IMR-90 (cell line): ENCODE data around the gene PKHD1. TPM values are rescaled to one million over a fixed set of nuclear protein-coding genes. Genes with fewer than 3 reads are reported as not detected.

Experiments used
- ATAC-seq: fragments of 200-7000 bp; cut with Tn5 transposase; 2 replicates; pipeline ENCODE4 v1.9.1; 2020; ENCODE audit warnings: low read depth, mild to moderate bottlenecking, moderate library complexity
- BruUV-seq: library from RNA; stranded (reverse); fragments of 400-500 nt; replicated peaks from 2 replicates; lab custom pipeline; 2021; lab: Mats Ljungman, UMichigan
- CTCF ChIA-PET: fragments of 300-600 bp; formaldehyde crosslinking; extraction: SDS; loops from one replicate; lab custom pipeline; 2021; ENCODE audit warnings: antibody characterized with exemption; lab: Yijun Ruan, JAX
- POLR2A ChIA-PET: fragments of 300-600 bp; sonication (Branson Sonifier 250); formaldehyde crosslinking; loops from one replicate; lab custom pipeline; 2022; ENCODE audit warnings: antibody characterized with exemption; ENCODE audit not compliant: unreplicated experiment; lab: Charles Lee
- DNase-seq: peaks from one replicate; pipeline ENCODE4 v3.0.0; 2013
- H2AFZ ChIP-seq: replicated peaks from 2 replicates; pipeline ENCODE3; 2013; ENCODE audit warnings: low read length, mild to moderate bottlenecking; ENCODE audit not compliant: poor library complexity
- H2AK5ac ChIP-seq: 2 replicates; pipeline ENCODE4 v1.6.1; 2013; ENCODE audit warnings: low read depth, low read length, inconsistent platforms
- H2AK9ac ChIP-seq: replicated peaks from 2 replicates; pipeline ENCODE3; 2013; ENCODE audit warnings: mild to moderate bottlenecking, low read depth, low read length, moderate library complexity; ENCODE audit not compliant: poor library complexity
- H2BK120ac ChIP-seq: 2 replicates; pipeline ENCODE4 v1.6.1; 2013; ENCODE audit warnings: low read depth, low read length, inconsistent platforms
- H2BK15ac ChIP-seq: 3 replicates; pipeline ENCODE4 v1.6.1; 2013; ENCODE audit warnings: low read depth, low read length, inconsistent platforms
- H2BK20ac ChIP-seq: 2 replicates; pipeline ENCODE4 v1.6.1; 2013; ENCODE audit warnings: low read depth, mild to moderate bottlenecking, inconsistent platforms, low read length, moderate library complexity
- H2BK5ac ChIP-seq: 2 replicates; pipeline ENCODE4 v1.6.1; 2013; ENCODE audit warnings: mild to moderate bottlenecking, low read depth, low read length, inconsistent platforms; ENCODE audit not compliant: poor library complexity, severe bottlenecking
- H3K14ac ChIP-seq: replicated peaks from 2 replicates; pipeline ENCODE4 v1.6.1; 2013; ENCODE audit warnings: low read depth, low read length, inconsistent platforms
- H3K18ac ChIP-seq: 2 replicates; pipeline ENCODE4 v1.6.1; 2013; ENCODE audit warnings: low read depth, low read length, control low read depth
- H3K23ac ChIP-seq: 2 replicates; pipeline ENCODE4 v1.6.1; 2013; ENCODE audit warnings: low read depth, low read length, inconsistent platforms
- H3K27ac ChIP-seq: 2 replicates; pipeline ENCODE4 v1.5.1; 2013; ENCODE audit warnings: mild to moderate bottlenecking, control low read depth, low read length; ENCODE audit not compliant: insufficient read depth
- H3K27me3 ChIP-seq: 2 replicates; pipeline ENCODE4 v1.6.1; 2013; ENCODE audit warnings: low read length; ENCODE audit not compliant: control insufficient read depth, insufficient read depth
- H3K36me3 ChIP-seq: 2 replicates; pipeline ENCODE4 v1.6.1; 2013; ENCODE audit warnings: low read length, mixed read lengths; ENCODE audit not compliant: control insufficient read depth, insufficient read depth
- H3K4ac ChIP-seq: 2 replicates; pipeline ENCODE4 v1.6.1; 2013; ENCODE audit warnings: low read depth, low read length, inconsistent platforms
- H3K4me1 ChIP-seq: 2 replicates; pipeline ENCODE4 v1.6.1; 2013; ENCODE audit warnings: low read length, mixed read lengths; ENCODE audit not compliant: control insufficient read depth, insufficient read depth
- H3K4me2 ChIP-seq: 2 replicates; pipeline ENCODE4 v1.6.1; 2013; ENCODE audit warnings: low read depth, mild to moderate bottlenecking, control low read depth, low read length, moderate library complexity
- H3K4me3 ChIP-seq: 2 replicates; pipeline ENCODE4 v1.5.1; 2013; ENCODE audit warnings: low read depth, mild to moderate bottlenecking, control low read depth, low read length, moderate library complexity; ENCODE audit not compliant: insufficient read depth
- H3K56ac ChIP-seq: 2 replicates; pipeline ENCODE4 v1.6.1; 2013; ENCODE audit warnings: low read length, inconsistent platforms; ENCODE audit not compliant: insufficient read depth; ENCODE audit errors: extremely low read depth
- H3K79me1 ChIP-seq, 2 experiments: 2 replicates each; pipeline ENCODE4 v1.6.1; 2013; ENCODE audit warnings: low read length in 2 of 2, inconsistent platforms in 1 of 2, low read depth in 1 of 2
- H3K9ac ChIP-seq: 2 replicates; pipeline ENCODE4 v1.6.1; 2013; ENCODE audit warnings: low read depth, low read length, control low read depth
- H3K9me1 ChIP-seq: 2 replicates; pipeline ENCODE4 v1.6.1; 2013; ENCODE audit warnings: low read length, inconsistent platforms; ENCODE audit not compliant: insufficient read depth
- H3K9me3 ChIP-seq: 2 replicates; pipeline ENCODE4 v1.6.1; 2013; ENCODE audit warnings: low read length; ENCODE audit not compliant: control insufficient read depth, insufficient read depth
- H4K20me1 ChIP-seq: 2 replicates; pipeline ENCODE4 v1.6.1; 2013; ENCODE audit warnings: low read length, inconsistent platforms; ENCODE audit not compliant: insufficient read depth
- H4K5ac ChIP-seq: 2 replicates; pipeline ENCODE4 v1.6.1; 2013; ENCODE audit warnings: mild to moderate bottlenecking, low read depth, low read length, control low read depth
- H4K8ac ChIP-seq, 2 experiments: 2 replicates each; pipeline ENCODE4 v1.6.1; 2013; ENCODE audit warnings: low read depth in 2 of 2, low read length in 2 of 2, control low read depth in 1 of 2, inconsistent platforms in 1 of 2
- H4K91ac ChIP-seq: 2 replicates; pipeline ENCODE4 v1.6.1; 2013; ENCODE audit warnings: low read depth, low read length, inconsistent platforms; ENCODE audit not compliant: insufficient read depth
- CEBPB ChIP-seq: IDR thresholded peaks from 2 replicates; pipeline ENCODE4 v1.6.1; 2012; ENCODE audit warnings: low read depth, low read length, improper control_type of control experiment
- CHD1 ChIP-seq: IDR thresholded peaks from 2 replicates; pipeline ENCODE4 v1.6.1; 2012; ENCODE audit warnings: low read depth, low read length, improper control_type of control experiment
- CTCF ChIP-seq: conservative IDR thresholded peaks from 2 replicates; pipeline ENCODE4 v1.5.1; 2012; ENCODE audit warnings: mild to moderate bottlenecking, low read depth, low read length, improper control_type of control experiment
- ELK1 ChIP-seq: fragments of 150-350 bp; IDR thresholded peaks from 2 replicates; pipeline ENCODE4 v1.6.1; 2016; ENCODE audit warnings: low read depth, mild to moderate bottlenecking, low read length, moderate library complexity, borderline replicate concordance
- FOS ChIP-seq: fragments of 150-350 bp; IDR thresholded peaks from 2 replicates; pipeline ENCODE4 v1.6.1; 2016; ENCODE audit warnings: low read depth, low read length
- MAFK ChIP-seq: IDR thresholded peaks from 2 replicates; pipeline ENCODE4 v1.6.1; 2012; ENCODE audit warnings: low read depth, low read length, improper control_type of control experiment
- MAZ ChIP-seq: IDR thresholded peaks from 2 replicates; pipeline ENCODE4 v1.6.1; 2012; ENCODE audit warnings: low read depth, mild to moderate bottlenecking, low read length, improper control_type of control experiment, moderate library complexity, borderline replicate concordance
- MXI1 ChIP-seq: IDR thresholded peaks from 2 replicates; pipeline ENCODE4 v1.6.1; 2012; ENCODE audit warnings: low read depth, mild to moderate bottlenecking, low read length, moderate library complexity, borderline replicate concordance
- NFE2L2 ChIP-seq: fragments of 150-350 bp; IDR thresholded peaks from 2 replicates; pipeline ENCODE4 v1.6.1; 2016; ENCODE audit warnings: low read depth, mild to moderate bottlenecking, low read length
- POLR2A ChIP-seq: IDR thresholded peaks from 2 replicates; pipeline ENCODE4 v1.6.1; 2012; ENCODE audit warnings: mild to moderate bottlenecking, low read depth, low read length
- RAD21 ChIP-seq: IDR thresholded peaks from 2 replicates; pipeline ENCODE4 v1.6.1; 2012; ENCODE audit warnings: low read length, improper control_type of control experiment
- RCOR1 ChIP-seq: IDR thresholded peaks from 2 replicates; pipeline ENCODE4 v1.6.1; 2012; ENCODE audit warnings: mild to moderate bottlenecking, low read length, improper control_type of control experiment; ENCODE audit not compliant: insufficient replicate concordance
- RFX5 ChIP-seq: IDR thresholded peaks from 2 replicates; pipeline ENCODE4 v1.8.0; 2012; ENCODE audit warnings: low read depth, mild to moderate bottlenecking, low read length, moderate library complexity
- SMC3 ChIP-seq: fragments of 150-350 bp; IDR thresholded peaks from 2 replicates; pipeline ENCODE4 v1.6.1; 2016; ENCODE audit warnings: low read depth, mild to moderate bottlenecking, antibody characterized with exemption, low read length, moderate library complexity
- USF2 ChIP-seq: fragments of 150-350 bp; IDR thresholded peaks from 2 replicates; pipeline ENCODE4 v1.6.1; 2017; ENCODE audit warnings: mild to moderate bottlenecking, antibody characterized with exemption, low read length, low read depth
- WGBS, 2 experiments: methylation state at CpG; one replicate each; pipeline versions ENCODE4 v1.1.5 to v1.1.7; 2013; ENCODE audit warnings: missing lambda C conversion rate in 2 of 2; ENCODE audit not compliant: insufficient read length in 1 of 2; ENCODE audit errors: extremely low coverage in 2 of 2; 5-methylcytosine and 5-hydroxymethylcytosine counted together
- dilution Hi-C: fragments of 300-500 bp; cut with HindIII; formaldehyde crosslinking; loops from one replicate; pipeline ENCODE4 v1.14.3; 2018; ENCODE audit warnings: low sequenced_read_pairs; ENCODE audit not compliant: unreplicated experiment
- in situ Hi-C: fragments of 300-500 bp; cut with MboI; formaldehyde crosslinking; loops from 3 replicates; pipeline ENCODE4 v1.14.3; 2019; ENCODE audit warnings: low sequenced_read_pairs, inconsistent platforms, mixed read lengths
- intact Hi-C: fragments of 100-400 bp; cut with micrococcal nuclease; formaldehyde crosslinking; loops from 2 replicates; pipeline ENCODE4 v1.10.0; 2022
- polyA plus RNA-seq, 3 experiments: library from polyadenylated mRNA; depleted of rRNA; stranded (reverse); fragments of >200 nt; gene quantifications; 2 replicates each; pipeline ENCODE4 v1.2.3, GENCODE V29; 2012; ENCODE audit warnings: low replicate concordance in 1 of 3
- total RNA-seq: library from RNA; depleted of rRNA; stranded (reverse); fragments of >200 nt; gene quantifications from 2 replicates; pipeline ENCODE4 v1.2.3, GENCODE V29; 2012

Gene PKHD1
- total and polyA plus RNA-seq, 2 of the 4 experiments (the other 2 are of a cell fraction), result not detected

DNA sequence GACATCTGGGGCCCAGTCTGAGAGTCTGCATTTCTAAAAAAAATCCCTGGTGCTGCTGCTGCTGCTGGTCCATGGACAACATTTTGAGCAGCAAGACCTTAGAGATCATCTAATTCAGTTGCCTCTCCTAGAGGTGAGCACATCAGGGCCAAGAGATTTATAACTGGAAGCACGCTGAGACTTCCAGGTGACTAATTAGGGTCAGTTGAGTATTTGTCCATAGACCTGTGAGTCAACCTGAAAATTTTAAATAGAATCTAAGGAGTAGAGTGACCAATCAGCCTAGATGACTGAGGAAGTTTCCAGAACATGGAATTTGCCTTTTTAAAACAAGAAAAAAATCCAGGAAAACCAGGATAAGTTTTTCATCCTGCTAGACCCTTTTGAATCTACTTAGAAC is 221.4 kb downstream of the PKHD1 start:
- no TSS peak for BruUV-seq
- CTCF ChIA-PET, result no interaction called here
- in situ Hi-C loops, result no loop called here

More for the DNA sequence above, 221.4 kb downstream of the PKHD1 start:
- DNase-seq, result no peak
- Histone ChIP-seq H3K56ac (no peak overlapping the region), H3K18ac (no peak overlapping the region), H3K4me3 (no peak overlapping the region), H2AFZ (no peak overlapping the region), H3K27ac (no peak overlapping the region), H3K23ac (no peak overlapping the region), H3K36me3 (no peaks in the 10 kb centered on the region), H3K9me1 (no peaks in the 10 kb centered on the region), H2AK9ac (no peak overlapping the region), H3K14ac (no peak overlapping the region), H3K9me3 (no peaks in the 10 kb centered on the region), H4K20me1 (no peaks in the 10 kb centered on the region), H2BK20ac (no peak overlapping the region), H3K79me1 (no peaks in the 10 kb centered on the region), H3K27me3 (no peaks in the 10 kb centered on the region), H3K4ac (no peak overlapping the region), H4K5ac (no peak overlapping the region), H3K4me2 (no peak overlapping the region), H4K91ac (no peak overlapping the region), H3K4me1 (no peaks in the 10 kb centered on the region), H2BK15ac (no peak overlapping the region), H2BK5ac (no peak overlapping the region), H2AK5ac (no peak overlapping the region), H4K8ac (no peak overlapping the region), H3K9ac (no peak overlapping the region), H2BK120ac (no peak overlapping the region)
- no CpG with 5 or more reads among the region's 1 CpG for WGBS, 2 experiments
- ATAC-seq, result no peak
- TF ChIP-seq NFE2L2, result no peak
- TF ChIP-seq FOS, result no peak
- no peak for TF ChIP-seq SMC3
- no peak for TF ChIP-seq CHD1
- no peak for TF ChIP-seq USF2
- TF ChIP-seq ELK1, result no peak
- no peak for TF ChIP-seq RCOR1
- no peak for TF ChIP-seq MAZ
- no peak for TF ChIP-seq POLR2A
- no peak for TF ChIP-seq CTCF
- TF ChIP-seq CEBPB, result no peak
- TF ChIP-seq RFX5, result no peak
- TF ChIP-seq RAD21, result no peak
- TF ChIP-seq MAFK, result no peak
- no peak for TF ChIP-seq MXI1
- intact Hi-C loops (no loop called here), dilution Hi-C loops (no loop called here)
- POLR2A ChIA-PET, result no interaction called here
